Prostate gland (tissue), 2 donors: ENCODE data around the gene CEACAM16. TPM values are rescaled to one million over a fixed set of nuclear protein-coding genes. Genes with fewer than 3 reads are reported as not detected.

Experiments
- DNase-seq: peaks from one replicate; pipeline ENCODE4 v3.0.0-alpha.2; 2019; ENCODE audit warnings: low spot score
- H3K27ac ChIP-seq, 2 donors: fragments of 200-600 bp; sonication (generic); 2 replicates each; pipeline ENCODE4 v1.5.1; 2017 to 2019
- H3K27me3 ChIP-seq: fragments of 200-600 bp; sonication (generic); replicated peaks from 2 replicates; pipeline ENCODE4 v1.5.1; 2019; ENCODE audit not compliant: insufficient read depth
- H3K36me3 ChIP-seq, 2 donors: fragments of 200-600 bp; sonication (generic); 1 replicate in 1 of 2; 2 replicates in 1 of 2; pipeline versions ENCODE4 v1.5.1 to v1.8.1; 2017 to 2019
- H3K4me1 ChIP-seq: fragments of 200-600 bp; sonication (generic); replicated peaks from 2 replicates; pipeline ENCODE4 v1.5.1; 2019
- H3K4me3 ChIP-seq, 2 donors: fragments of 200-600 bp; sonication (generic); 2 replicates each; pipeline ENCODE4 v1.5.1; 2017 to 2019
- H3K9me3 ChIP-seq: fragments of 200-600 bp; sonication (generic); 2 replicates; pipeline ENCODE4 v1.5.1; 2017
- CTCF ChIP-seq, 4 experiments: fragments of 200-600 bp in 2 of 4; fragments of 450-650 bp in 2 of 4; sonication (generic) in 2 of 4; IDR thresholded peaks; 1 replicate in 3 of 4; 2 replicates in 1 of 4; pipeline ENCODE4 v1.5.1; 2016 to 2019; ENCODE audit warnings: antibody characterized with exemption in 4 of 4, mild to moderate bottlenecking in 2 of 4, moderate library complexity in 2 of 4
- POLR2A ChIP-seq: fragments of 450-650 bp; IDR thresholded peaks from one replicate; pipeline ENCODE4 v1.6.1; 2016; ENCODE audit warnings: antibody characterized with exemption, mild to moderate bottlenecking
- POLR2AphosphoS5 ChIP-seq: sonication (generic); formaldehyde crosslinking; IDR thresholded peaks from one replicate; pipeline ENCODE4 v1.6.1; 2017; ENCODE audit warnings: antibody characterized with exemption
- WGBS: methylation state at CpG from one replicate; pipeline ENCODE4 v1.1.5; 2018; 5-methylcytosine and 5-hydroxymethylcytosine counted together
- intact Hi-C: fragments of 100-400 bp; cut with DNase I; formaldehyde crosslinking; loops from one replicate; pipeline ENCODE4 v1.14.2; 2022
- total RNA-seq, 2 donors: library from RNA; depleted of rRNA; stranded (reverse); fragments of >200 nt; gene quantifications; one replicate each; pipeline ENCODE4 v1.1.0, GENCODE V29; 2016

CEACAM16 gene
- total RNA-seq, 2 donors from 2014 or later = not detected

DNA sequence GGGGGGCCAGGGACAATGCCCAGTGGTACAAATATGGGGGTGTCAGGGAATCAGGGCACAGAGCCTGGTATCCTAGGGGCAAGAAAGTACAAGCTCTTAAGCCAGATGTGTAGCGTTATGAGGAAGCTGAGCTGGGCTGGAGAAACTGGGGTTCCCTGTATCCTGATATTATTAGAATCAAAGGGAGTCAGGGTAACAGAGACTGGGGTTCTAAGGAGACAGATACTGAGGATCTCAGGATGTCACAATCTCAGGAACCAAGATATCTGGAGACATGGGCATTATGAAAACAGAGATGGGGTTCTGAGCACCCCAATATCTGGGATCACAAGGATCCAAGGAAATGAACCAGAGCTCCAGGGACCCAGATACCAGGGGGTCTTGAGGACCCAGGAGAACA, 50.3 kb downstream of the CEACAM16 start:
- Histone ChIP-seq H3K36me3 (no peaks in the 10 kb centered on the region), H3K4me3 (peak overlapping the region; percentile 74 to 79), H3K27me3 (no peaks in the 10 kb centered on the region), H3K4me1 (peaks cover 28% of the 10 kb centered on the region), H3K27ac (peak overlapping the region; percentile 96), H3K9me3 (no peaks in the 10 kb centered on the region)
- intact Hi-C loops = no loop called here
- WGBS = 18% methylated on average over 1 of the region's 1 CpG
- no peak for TF ChIP-seq CTCF (IDR thresholded peaks at IDR 0.05)
- DNase-seq = no peak

DNA sequence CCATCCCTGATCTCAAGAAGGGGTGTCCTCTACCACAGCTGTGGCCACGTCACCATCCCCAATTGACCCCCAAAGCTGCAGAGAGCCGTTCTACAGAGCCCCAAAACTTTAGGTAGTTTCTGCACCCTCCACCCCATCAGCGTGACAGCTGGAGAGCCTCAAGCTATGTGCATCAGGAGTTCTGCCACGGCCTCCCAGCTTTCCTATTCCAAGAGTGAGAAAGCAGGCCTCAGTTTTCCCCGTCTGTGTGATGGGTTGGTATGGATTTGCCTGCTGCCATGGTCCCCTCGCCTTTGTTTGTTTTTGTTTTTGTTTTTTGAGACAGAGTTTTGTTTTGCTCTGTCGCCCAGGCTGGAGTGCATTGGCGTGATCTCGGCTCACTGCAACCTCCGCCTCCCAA, 51.0 kb downstream of the CEACAM16 start:
- intact Hi-C loops = no loop called here
- Histone ChIP-seq H3K27me3 (no peaks in the 10 kb centered on the region), H3K9me3 (no peaks in the 10 kb centered on the region), H3K4me1 (peaks cover 33% of the 10 kb centered on the region), H3K4me3 (peak overlapping the region; percentile 74 to 79), H3K36me3 (no peaks in the 10 kb centered on the region), H3K27ac (peak overlapping the region; percentile 96)
- TF ChIP-seq POLR2A (no peak), POLR2AphosphoS5 (no peak), CTCF (IDR thresholded peaks at IDR 0.05) (no peak)
- WGBS = 83% methylated on average over 10 of the region's 10 CpGs
- DNase-seq = no peak

DNA sequence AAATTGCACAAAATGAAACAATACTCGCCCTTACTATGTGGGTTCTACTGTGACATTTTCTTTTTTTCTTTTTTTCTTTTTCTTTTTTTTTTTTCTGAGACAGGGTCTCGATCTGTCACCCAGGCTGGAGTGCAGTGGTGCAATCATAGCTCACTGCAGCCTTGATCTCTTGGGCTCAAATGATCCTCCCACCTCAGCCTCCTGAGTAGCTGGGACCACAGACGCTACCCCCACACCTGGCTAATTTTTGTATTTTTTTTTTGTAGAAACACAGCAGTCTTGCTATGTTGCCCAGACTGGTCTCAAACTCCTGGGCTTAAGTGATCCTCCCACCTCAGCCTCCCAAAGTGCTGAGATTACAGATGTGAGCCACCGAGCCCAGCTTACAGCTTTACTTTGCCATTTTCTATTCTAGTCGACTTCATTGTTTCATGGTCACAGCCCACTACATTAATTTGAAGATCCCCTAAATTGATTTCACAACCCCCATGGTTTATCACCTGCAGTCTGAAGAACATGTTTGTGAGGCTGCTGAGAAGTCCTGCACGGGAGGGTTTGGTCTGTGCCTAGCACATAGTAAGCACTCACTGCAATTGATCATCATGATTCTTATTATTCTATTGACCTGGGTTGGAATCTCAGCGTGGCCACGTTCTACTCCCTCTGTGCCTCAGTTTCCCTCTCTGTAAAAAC, 53.3 kb downstream of the CEACAM16 start:
- H3K9me3 ChIP-seq = no peaks in the 10 kb centered on the region
- H3K4me3 ChIP-seq = no peak overlapping the region
- no peak for DNase-seq
- TF ChIP-seq CTCF (IDR thresholded peaks at IDR 0.05) (no peak), POLR2AphosphoS5 (no peak), POLR2A (no peak)
- H3K27ac ChIP-seq = peak overlapping the region; percentile 88 to 96
- 72% methylated on average over 8 of the region's 8 CpGs for WGBS
- H3K27me3 ChIP-seq = no peaks in the 10 kb centered on the region
- intact Hi-C loops = no loop called here
- peaks cover 48% of the 10 kb centered on the region for H3K4me1 ChIP-seq
- H3K36me3 ChIP-seq = no peaks in the 10 kb centered on the region

DNA sequence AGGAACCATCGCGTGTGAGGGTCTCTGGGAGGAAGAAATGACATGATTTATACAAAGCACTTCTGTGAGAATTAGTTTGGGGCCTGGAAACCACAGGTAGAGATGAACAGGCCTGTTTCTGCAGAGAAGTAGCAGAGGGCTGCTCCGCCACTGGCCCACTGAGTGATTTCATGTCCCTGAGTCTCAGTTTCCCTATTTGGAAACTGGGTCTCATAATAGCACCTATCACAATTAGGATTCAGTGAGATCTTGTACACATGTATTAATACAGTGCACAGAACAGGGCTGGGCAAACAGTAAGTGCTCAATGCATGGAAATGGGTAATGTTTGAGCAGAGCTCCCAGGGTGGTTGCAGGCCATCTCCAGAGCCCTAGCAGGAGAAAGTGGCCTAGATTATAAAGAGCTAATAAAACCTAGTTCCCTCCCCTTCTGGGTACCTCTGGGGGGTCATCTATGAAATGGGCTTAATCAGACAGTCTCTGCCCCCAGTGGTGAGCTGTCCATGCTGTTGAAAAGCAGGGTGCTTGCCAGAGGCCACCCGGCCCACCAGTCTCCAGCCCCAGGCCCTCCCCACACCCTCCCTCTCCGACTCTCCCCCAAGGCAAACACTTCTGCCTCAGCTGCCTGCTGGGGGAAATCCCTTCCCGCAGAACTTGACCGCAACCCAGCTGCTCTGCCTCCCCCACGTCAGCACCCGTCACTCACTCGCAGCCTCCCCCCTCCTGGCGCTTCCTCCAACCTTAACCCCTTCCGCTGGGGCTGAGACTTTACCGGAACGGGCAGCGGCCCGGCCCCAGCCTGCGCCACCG, 54.1 kb downstream of the CEACAM16 start:
- H3K4me1 ChIP-seq = peaks cover 51% of the 10 kb centered on the region
- intact Hi-C loops = no loop called here
- H3K4me3 ChIP-seq = peak overlapping the region; percentile 22 to 39
- peak overlapping the region; percentile 88 to 96 for H3K27ac ChIP-seq
- DNase-seq = peak; percentile 89
- no peaks in the 10 kb centered on the region for H3K27me3 ChIP-seq
- TF ChIP-seq POLR2AphosphoS5 (peak; percentile 85), POLR2A (peak; percentile 49), CTCF (IDR thresholded peaks at IDR 0.05) (peak in 1 of 4 experiments; percentile 26)
- no peaks in the 10 kb centered on the region for H3K9me3 ChIP-seq
- H3K36me3 ChIP-seq = no peaks in the 10 kb centered on the region
- WGBS = 15% methylated on average over 18 of the region's 18 CpGs

GRCh38 chr19:44753626-44753931, 54.6 kb downstream of the CEACAM16 start:
- TF ChIP-seq POLR2AphosphoS5 (no peak), CTCF (IDR thresholded peaks at IDR 0.05) (no peak), POLR2A (no peak)
- Histone ChIP-seq H3K4me1 (peaks cover 51% of the 10 kb centered on the region), H3K27me3 (no peaks in the 10 kb centered on the region), H3K36me3 (no peaks in the 10 kb centered on the region), H3K27ac (peak overlapping the region; percentile 88 to 96), H3K9me3 (no peaks in the 10 kb centered on the region), H3K4me3 (peak overlapping the region; percentile 22 to 39)
- intact Hi-C loops = no loop called here
- DNase-seq = no peak
- WGBS = under 1% methylated on average over 11 of the region's 11 CpGs
